GM18526 (cell line): ENCODE data around the gene CNTNAP2.

Experiments used
- POLR2A ChIP-seq: IDR thresholded peaks from 3 replicates; pipeline ENCODE4 v1.6.1; 2011; ENCODE audit not compliant: insufficient read length; ENCODE audit errors: extremely low read depth

The CNTNAP2 gene

GRCh38 chr7:146223851-146224250, 107.2 kb downstream of the CNTNAP2 start:
- TF ChIP-seq POLR2A, result no peak

GRCh38 chr7:146232604-146233003, 116.0 kb downstream of the CNTNAP2 start:
- no peak for TF ChIP-seq POLR2A

GRCh38 chr7:146235195-146235594, 118.6 kb downstream of the CNTNAP2 start:
- TF ChIP-seq POLR2A, result no peak

GRCh38 chr7:146242661-146243060, 126.1 kb downstream of the CNTNAP2 start:
- no peak for TF ChIP-seq POLR2A

- no peak for TF ChIP-seq POLR2A
Observed at GRCh38 chr7:146249272-146249671, 132.7 kb downstream of the CNTNAP2 start.

- no peak for TF ChIP-seq POLR2A
Observed at GRCh38 chr7:146255609-146256008, 139.0 kb downstream of the CNTNAP2 start.

- no peak for TF ChIP-seq POLR2A
Observed at GRCh38 chr7:146262527-146262926, 145.9 kb downstream of the CNTNAP2 start.

- TF ChIP-seq POLR2A, result no peak
Observed at GRCh38 chr7:146276888-146277287, 160.3 kb downstream of the CNTNAP2 start.

GRCh38 chr7:146285418-146285817, 168.8 kb downstream of the CNTNAP2 start:
- no peak for TF ChIP-seq POLR2A

- TF ChIP-seq POLR2A, result no peak
Observed at GRCh38 chr7:146290746-146291145, 174.1 kb downstream of the CNTNAP2 start.

- TF ChIP-seq POLR2A, result no peak
Observed at GRCh38 chr7:146291900-146292299, 175.3 kb downstream of the CNTNAP2 start.

- TF ChIP-seq POLR2A, result no peak
Observed at GRCh38 chr7:146296028-146296427, 179.4 kb downstream of the CNTNAP2 start.

- TF ChIP-seq POLR2A, result no peak
Observed at GRCh38 chr7:146314962-146315361, 198.4 kb downstream of the CNTNAP2 start.

GRCh38 chr7:146319629-146320028, 203.0 kb downstream of the CNTNAP2 start:
- no peak for TF ChIP-seq POLR2A

- no peak for TF ChIP-seq POLR2A
Observed at GRCh38 chr7:146321301-146321700, 204.7 kb downstream of the CNTNAP2 start.

GRCh38 chr7:146331369-146331768, 214.8 kb downstream of the CNTNAP2 start:
- TF ChIP-seq POLR2A, result no peak

- TF ChIP-seq POLR2A, result no peak
Observed at GRCh38 chr7:146345251-146345650, 228.7 kb downstream of the CNTNAP2 start.

- no peak for TF ChIP-seq POLR2A
Observed at GRCh38 chr7:146346096-146346495, 229.5 kb downstream of the CNTNAP2 start.
